Mesendoderm (in vitro differentiated cells): ENCODE results near the gene TKTL2.
"Not testable (repeated sequence)": the region's sequence is repeated elsewhere in the genome, so short reads cannot be mapped to it uniquely, and the experiment has no call there.

Source experiments
- DNase-seq: peaks from one replicate; pipeline ENCODE4 v3.0.0; 2013
- H2AK5ac ChIP-seq: 2 replicates; pipeline ENCODE4 v1.6.1; 2013; ENCODE audit warnings: low read length, inconsistent platforms
- H2BK120ac ChIP-seq: 2 replicates; pipeline ENCODE4 v1.6.1; 2013; ENCODE audit warnings: low read depth, mild to moderate bottlenecking, low read length, moderate library complexity, mixed read lengths
- H2BK15ac ChIP-seq: replicated peaks from 2 replicates; pipeline ENCODE4 v1.6.1; 2013; ENCODE audit warnings: low read depth, mild to moderate bottlenecking, moderate library complexity
- H2BK5ac ChIP-seq: 2 replicates; pipeline ENCODE4 v1.6.1; 2013; ENCODE audit warnings: low read length, inconsistent platforms
- H3K18ac ChIP-seq: 2 replicates; pipeline ENCODE4 v1.6.1; 2013; ENCODE audit warnings: mild to moderate bottlenecking, low read length, mixed read lengths
- H3K23ac ChIP-seq: one replicate; pipeline ENCODE4 v1.6.1; 2013; ENCODE audit warnings: low read length
- H3K27ac ChIP-seq: 2 replicates; pipeline ENCODE4 v1.5.1; 2013; ENCODE audit warnings: low read depth, mild to moderate bottlenecking, inconsistent platforms, low read length, moderate library complexity
- H3K27me3 ChIP-seq: 2 replicates; pipeline ENCODE4 v1.6.1; 2013; ENCODE audit warnings: low read length, control low read depth, mild to moderate bottlenecking, inconsistent platforms; ENCODE audit not compliant: insufficient read depth, poor library complexity
- H3K36me3 ChIP-seq: 2 replicates; pipeline ENCODE4 v1.6.1; 2013; ENCODE audit warnings: low read length, inconsistent platforms; ENCODE audit not compliant: control insufficient read depth, insufficient read depth
- H3K4ac ChIP-seq: one replicate; pipeline ENCODE4 v1.6.1; 2013; ENCODE audit warnings: low read depth, mild to moderate bottlenecking, low read length, moderate library complexity
- H3K4me1 ChIP-seq: 2 replicates; pipeline ENCODE4 v1.6.1; 2013; ENCODE audit warnings: low read depth, low read length, inconsistent platforms; ENCODE audit not compliant: control insufficient read depth
- H3K4me2 ChIP-seq: 2 replicates; pipeline ENCODE4 v1.6.1; 2013; ENCODE audit warnings: low read length
- H3K4me3 ChIP-seq: 2 replicates; pipeline ENCODE4 v1.5.1; 2013; ENCODE audit warnings: mild to moderate bottlenecking, low read length
- H3K56ac ChIP-seq: one replicate; pipeline ENCODE4 v1.6.1; 2013; ENCODE audit warnings: low read length
- H3K79me1 ChIP-seq: 2 replicates; pipeline ENCODE4 v1.6.1; 2013; ENCODE audit warnings: low read length, inconsistent platforms
- H3K79me2 ChIP-seq: 2 replicates; pipeline ENCODE4 v1.6.1; 2013; ENCODE audit warnings: mild to moderate bottlenecking, low read length; ENCODE audit not compliant: control insufficient read depth, insufficient read depth
- H3K9ac ChIP-seq: 2 replicates; pipeline ENCODE4 v1.6.1; 2013; ENCODE audit warnings: low read length, inconsistent platforms
- H4K5ac ChIP-seq: one replicate; pipeline ENCODE4 v1.6.1; 2013; ENCODE audit warnings: low read length
- H4K8ac ChIP-seq: one replicate; pipeline ENCODE4 v1.6.1; 2013; ENCODE audit warnings: low read depth, mild to moderate bottlenecking, control low read depth, low read length, moderate library complexity
- WGBS: extraction: QIAGEN DNeasy Blood & Tissue Kit; methylation state at CpG from one replicate; pipeline ENCODE4 v1.1.7; 2013; ENCODE audit warnings: low lambda C conversion rate, missing lambda C conversion rate; ENCODE audit not compliant: insufficient coverage; ENCODE audit errors: extremely low coverage; 5-methylcytosine and 5-hydroxymethylcytosine counted together

TKTL2 gene

DNA sequence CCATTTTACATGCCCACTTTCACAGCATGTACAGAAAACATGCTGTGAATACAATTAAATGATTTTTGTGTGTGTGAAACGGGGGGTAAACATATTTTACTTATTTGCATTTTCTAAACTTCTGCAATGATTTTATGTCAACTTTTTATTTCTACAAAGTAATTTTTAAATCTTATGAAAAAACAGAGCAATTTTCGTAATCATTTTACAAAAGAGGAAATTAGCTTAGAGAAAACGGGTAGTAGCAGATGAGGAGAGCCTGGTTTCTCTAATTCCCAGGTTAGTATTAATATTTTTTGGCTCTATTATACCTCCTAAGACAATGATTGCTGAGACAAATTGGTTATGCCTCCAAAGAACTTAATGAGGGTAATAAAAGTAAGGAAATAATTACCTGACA lies 3.2 kb downstream of the TKTL2 start:
- no peak for DNase-seq
- Histone ChIP-seq H3K23ac (no peak overlapping the region), H3K27me3 (no peaks in the 10 kb centered on the region), H3K18ac (no peak overlapping the region), H3K36me3 (no peaks in the 10 kb centered on the region), H3K79me2 (no peaks in the 10 kb centered on the region), H2AK5ac (no peak overlapping the region), H3K4me1 (no peaks in the 10 kb centered on the region), H2BK15ac (no peak overlapping the region), H2BK5ac (no peak overlapping the region), H3K4me2 (no peak overlapping the region), H3K56ac (no peak overlapping the region), H3K27ac (no peak overlapping the region), H3K79me1 (no peaks in the 10 kb centered on the region), H3K4me3 (no peak overlapping the region), H3K9ac (no peak overlapping the region), H2BK120ac (no peak overlapping the region), H4K8ac (no peak overlapping the region), H4K5ac (no peak overlapping the region), H3K4ac (no peak overlapping the region)
- no CpG with 5 or more reads among the region's 3 CpGs for whole genome bisulfite sequencing

DNA sequence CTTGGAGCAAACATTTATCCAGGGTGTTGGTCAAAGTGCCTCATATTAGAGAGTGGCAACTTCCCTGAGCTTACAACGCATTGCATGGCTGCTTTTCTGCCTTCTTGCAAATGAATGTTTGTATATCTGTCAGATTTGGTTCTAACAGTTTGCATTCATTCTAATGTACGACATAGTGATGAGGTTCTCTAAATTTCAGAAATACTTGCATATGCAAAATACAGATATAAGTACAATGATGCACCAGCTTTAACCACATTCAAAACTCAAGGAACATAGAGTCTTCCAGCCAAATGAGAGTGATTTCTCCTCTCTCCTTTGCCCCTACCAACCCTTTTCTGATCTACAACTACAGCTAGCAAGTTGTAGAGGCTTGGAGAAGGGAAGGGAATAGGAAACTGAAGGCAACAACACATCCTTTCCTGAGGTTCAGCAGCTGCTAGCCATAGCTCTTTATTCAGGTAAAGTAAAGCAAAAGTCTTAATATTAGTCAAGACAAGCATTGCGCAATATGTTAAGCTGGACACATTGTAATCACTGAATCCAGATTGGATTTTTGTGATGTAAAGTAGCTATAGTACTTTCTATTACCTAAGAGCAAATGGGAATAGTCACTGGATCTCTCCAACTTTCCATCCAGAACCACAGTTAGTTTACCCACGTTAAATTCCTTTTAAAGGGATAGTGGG lies 6.3 kb downstream of the TKTL2 start:
- no peak for DNase-seq
- Histone ChIP-seq H3K23ac (no peak overlapping the region), H2AK5ac (no peak overlapping the region), H2BK120ac (no peak overlapping the region), H4K8ac (no peak overlapping the region), H3K18ac (no peak overlapping the region), H3K4me3 (no peak overlapping the region), H4K5ac (no peak overlapping the region), H3K9ac (no peak overlapping the region), H3K4ac (no peak overlapping the region), H2BK15ac (no peak overlapping the region), H3K56ac (no peak overlapping the region), H3K36me3 (no peaks in the 10 kb centered on the region), H3K79me1 (no peaks in the 10 kb centered on the region), H3K27ac (no peak overlapping the region), H2BK5ac (no peak overlapping the region), H3K4me2 (no peak overlapping the region), H3K4me1 (no peaks in the 10 kb centered on the region), H3K27me3 (no peaks in the 10 kb centered on the region), H3K79me2 (no peaks in the 10 kb centered on the region)
- no CpG with 5 or more reads among the region's 4 CpGs for WGBS

DNA sequence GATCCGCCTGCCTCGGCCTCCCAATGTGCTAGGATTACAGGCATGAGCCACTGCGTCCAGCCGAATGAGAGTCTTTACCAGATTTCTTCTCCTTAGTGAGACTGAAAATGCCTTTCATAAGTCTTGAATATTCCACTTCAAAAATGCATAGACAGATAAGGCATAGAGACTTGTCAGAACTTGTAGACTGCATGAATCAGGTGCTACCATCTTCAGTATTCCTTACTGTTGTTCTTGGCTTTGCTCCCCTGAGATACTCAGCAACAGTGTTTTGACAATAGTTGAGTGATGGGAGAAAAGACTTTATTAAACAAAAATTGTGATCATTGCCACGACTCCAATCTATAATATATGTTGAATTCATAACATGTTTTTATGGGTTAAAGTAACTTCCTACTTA lies 11.0 kb downstream of the TKTL2 start:
- no peak overlapping the region for H3K27ac ChIP-seq
- no peak overlapping the region for H3K18ac ChIP-seq
- H3K56ac ChIP-seq, result no peak overlapping the region
- H4K5ac ChIP-seq, result no peak overlapping the region
- no peaks in the 10 kb centered on the region for H3K79me2 ChIP-seq
- no peak overlapping the region for H2BK15ac ChIP-seq
- no peaks in the 10 kb centered on the region for H3K79me1 ChIP-seq
- H3K4me2 ChIP-seq, result no peak overlapping the region
- H2BK120ac ChIP-seq, result no peak overlapping the region
- DNase-seq, result no peak
- no peak overlapping the region for H2AK5ac ChIP-seq
- H3K9ac ChIP-seq, result no peak overlapping the region
- no peaks in the 10 kb centered on the region for H3K27me3 ChIP-seq
- no peaks in the 10 kb centered on the region for H3K4me1 ChIP-seq
- no peaks in the 10 kb centered on the region for H3K36me3 ChIP-seq
- no peak overlapping the region for H4K8ac ChIP-seq
- WGBS, result no CpG with 5 or more reads among the region's 5 CpGs
- H3K23ac ChIP-seq, result no peak overlapping the region
- no peak overlapping the region for H3K4me3 ChIP-seq
- H3K4ac ChIP-seq, result no peak overlapping the region
- H2BK5ac ChIP-seq, result no peak overlapping the region

DNA sequence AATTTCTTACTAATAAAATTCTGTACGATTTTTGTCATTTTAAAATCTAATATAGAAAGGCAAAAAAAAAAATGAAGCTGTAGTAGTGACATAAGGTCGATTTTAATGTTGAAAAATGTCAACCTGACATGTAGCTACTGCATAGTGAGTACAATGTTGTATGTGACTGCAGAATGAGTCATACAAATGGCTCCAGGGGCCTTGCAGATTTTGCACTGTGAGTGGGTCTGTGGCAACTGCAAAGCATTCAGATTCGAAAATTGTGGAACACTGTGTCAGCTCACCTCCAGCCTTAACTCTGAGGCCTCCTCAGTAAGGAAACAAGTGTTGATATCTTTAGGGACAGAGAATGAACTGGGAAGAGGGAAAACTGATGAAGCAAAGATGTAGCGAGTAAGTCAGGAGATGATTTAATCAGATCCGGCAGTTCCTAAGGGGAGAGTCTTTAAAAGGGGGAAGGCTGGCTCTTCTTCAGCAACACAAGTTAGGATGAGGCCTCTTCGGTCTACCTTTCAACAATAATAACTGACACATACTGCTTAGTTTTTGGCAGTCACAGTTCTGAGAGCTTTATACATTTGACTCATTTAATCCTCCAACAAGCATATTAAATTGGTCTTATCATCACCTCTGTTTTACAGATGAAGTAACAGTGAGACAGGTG lies 24.9 kb downstream of the TKTL2 start:
- H3K27ac ChIP-seq, result no peak overlapping the region
- H3K79me1 ChIP-seq, result no peaks in the 10 kb centered on the region
- no peak overlapping the region for H2BK5ac ChIP-seq
- H2BK15ac ChIP-seq, result no peak overlapping the region
- H3K9ac ChIP-seq, result no peak overlapping the region
- H3K56ac ChIP-seq, result no peak overlapping the region
- H3K4ac ChIP-seq, result no peak overlapping the region
- no peaks in the 10 kb centered on the region for H3K27me3 ChIP-seq
- H4K5ac ChIP-seq, result no peak overlapping the region
- no peak overlapping the region for H4K8ac ChIP-seq
- no peaks in the 10 kb centered on the region for H3K4me1 ChIP-seq
- no peak overlapping the region for H3K18ac ChIP-seq
- no peak overlapping the region for H3K23ac ChIP-seq
- H2BK120ac ChIP-seq, result no peak overlapping the region
- H3K4me3 ChIP-seq, result no peak overlapping the region
- H3K79me2 ChIP-seq, result no peaks in the 10 kb centered on the region
- no peak overlapping the region for H2AK5ac ChIP-seq
- peak; percentile 23 for DNase-seq
- WGBS, result no CpG with 5 or more reads among the region's 6 CpGs
- no peak overlapping the region for H3K4me2 ChIP-seq
- no peaks in the 10 kb centered on the region for H3K36me3 ChIP-seq

DNA sequence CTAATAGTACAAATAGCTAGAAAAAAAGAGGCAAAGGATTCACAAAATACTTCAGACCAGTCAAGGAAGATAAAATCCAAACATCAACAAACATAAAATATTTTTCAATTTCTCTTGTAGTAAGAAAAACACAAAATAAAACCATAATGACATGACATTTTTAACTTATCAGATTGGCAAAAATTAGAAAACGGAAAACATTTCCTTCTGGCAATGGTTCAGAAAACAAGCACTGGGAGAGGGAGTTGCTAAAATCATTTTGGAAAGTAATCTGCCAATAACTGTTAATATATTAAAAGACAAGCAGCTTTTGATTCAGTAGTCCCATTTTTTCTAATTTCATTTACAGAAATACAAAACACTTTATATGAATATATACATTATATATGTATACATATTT lies 26.1 kb downstream of the TKTL2 start:
- no CpG with 5 or more reads among the region's 1 CpG for WGBS
- H2BK5ac ChIP-seq, result no peak overlapping the region

DNA sequence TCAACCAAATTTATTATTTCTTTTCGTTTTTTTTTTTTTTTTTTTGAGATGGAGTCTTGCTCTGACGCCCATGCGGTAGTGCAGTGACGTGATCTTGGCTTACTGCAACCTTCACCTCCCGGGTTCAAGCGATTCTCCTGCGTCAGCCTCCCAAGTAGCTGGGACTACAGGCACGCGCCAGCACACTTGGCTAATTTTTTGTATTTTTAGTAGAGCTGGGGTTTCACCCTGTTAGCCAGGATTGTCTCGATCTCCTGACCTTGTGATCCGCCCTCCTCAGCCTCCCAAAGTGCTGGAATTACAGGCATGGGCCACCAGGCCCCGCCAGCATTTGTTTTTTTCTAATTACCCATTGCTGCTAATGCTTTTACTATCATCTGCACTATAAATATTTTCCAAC lies 26.5 kb downstream of the TKTL2 start:
- H4K8ac ChIP-seq, DNase-seq, H4K5ac ChIP-seq, H3K27ac ChIP-seq, H2AK5ac ChIP-seq, H3K27me3 ChIP-seq, H3K18ac ChIP-seq, H3K4me1 ChIP-seq, H2BK15ac ChIP-seq, H3K36me3 ChIP-seq, H3K79me2 ChIP-seq, H2BK120ac ChIP-seq, H2BK5ac ChIP-seq, H3K4me2 ChIP-seq, H3K4me3 ChIP-seq, H3K56ac ChIP-seq, H3K9ac ChIP-seq, H3K23ac ChIP-seq, H3K4ac ChIP-seq, H3K79me1 ChIP-seq: not testable (repeated sequence)
- WGBS, result no CpG with 5 or more reads among the region's 12 CpGs

More for the DNA sequence above, 26.1 kb downstream of the TKTL2 start:
- Histone ChIP-seq H4K8ac (no peak overlapping the region), H2BK15ac (no peak overlapping the region), H3K4me2 (no peak overlapping the region), H3K9ac (no peak overlapping the region), H3K27ac (no peak overlapping the region), H3K4me3 (no peak overlapping the region), H4K5ac (no peak overlapping the region), H3K4me1 (no peaks in the 10 kb centered on the region), H3K18ac (no peak overlapping the region), H3K23ac (no peak overlapping the region), H3K79me1 (no peaks in the 10 kb centered on the region), H3K27me3 (no peaks in the 10 kb centered on the region), H2BK120ac (no peak overlapping the region), H3K79me2 (no peaks in the 10 kb centered on the region), H3K4ac (no peak overlapping the region), H2AK5ac (no peak overlapping the region), H3K36me3 (no peaks in the 10 kb centered on the region), H3K56ac (no peak overlapping the region)
- DNase-seq, result no peak
